ENCODE measurements around the gene PAPPA2.
A peak's percentile ranks its signal among the peaks of the same experiment; 100 is the strongest.

The PAPPA2 gene

DNA sequence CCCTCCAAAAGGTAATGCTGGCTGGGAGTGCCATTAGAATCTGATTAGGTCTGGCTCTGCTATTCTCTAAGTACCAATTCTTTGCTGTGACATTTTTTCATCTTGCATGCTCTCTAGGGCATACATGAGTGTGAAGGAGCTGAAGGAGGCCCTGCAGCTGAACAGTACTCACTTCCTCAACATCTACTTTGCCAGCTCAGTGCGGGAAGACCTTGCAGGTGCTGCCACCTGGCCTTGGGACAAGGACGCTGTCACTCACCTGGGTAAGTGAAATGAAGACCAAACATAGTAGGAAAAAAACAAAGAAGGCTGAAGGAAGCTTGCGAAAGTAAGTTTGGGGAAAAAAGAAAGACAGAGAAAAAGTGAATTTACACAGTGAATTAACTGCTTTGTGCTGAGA lies 207.9 kb downstream of the PAPPA2 start:
- no peaks in the 10 kb centered on the region for H3K27me3 ChIP-seq (replicated peaks; ENCODE audit: control insufficient read depth, insufficient read depth, low read length)
- no peak for DNase-seq (ENCODE audit: extremely low read depth, insufficient read length)
- no peaks in the 10 kb centered on the region for H3K36me3 ChIP-seq (ENCODE audit: control insufficient read depth, insufficient read depth, low read length)
- H3K4me3 ChIP-seq (replicated peaks; ENCODE audit: low read depth, low read length) = no peak overlapping the region
- TF ChIP-seq, protein P1, sequence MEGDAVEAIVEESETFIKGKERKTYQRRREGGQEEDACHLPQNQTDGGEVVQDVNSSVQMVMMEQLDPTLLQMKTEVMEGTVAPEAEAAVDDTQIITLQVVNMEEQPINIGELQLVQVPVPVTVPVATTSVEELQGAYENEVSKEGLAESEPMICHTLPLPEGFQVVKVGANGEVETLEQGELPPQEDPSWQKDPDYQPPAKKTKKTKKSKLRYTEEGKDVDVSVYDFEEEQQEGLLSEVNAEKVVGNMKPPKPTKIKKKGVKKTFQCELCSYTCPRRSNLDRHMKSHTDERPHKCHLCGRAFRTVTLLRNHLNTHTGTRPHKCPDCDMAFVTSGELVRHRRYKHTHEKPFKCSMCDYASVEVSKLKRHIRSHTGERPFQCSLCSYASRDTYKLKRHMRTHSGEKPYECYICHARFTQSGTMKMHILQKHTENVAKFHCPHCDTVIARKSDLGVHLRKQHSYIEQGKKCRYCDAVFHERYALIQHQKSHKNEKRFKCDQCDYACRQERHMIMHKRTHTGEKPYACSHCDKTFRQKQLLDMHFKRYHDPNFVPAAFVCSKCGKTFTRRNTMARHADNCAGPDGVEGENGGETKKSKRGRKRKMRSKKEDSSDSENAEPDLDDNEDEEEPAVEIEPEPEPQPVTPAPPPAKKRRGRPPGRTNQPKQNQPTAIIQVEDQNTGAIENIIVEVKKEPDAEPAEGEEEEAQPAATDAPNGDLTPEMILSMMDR (IDR thresholded peaks at IDR 0.05; ENCODE audit: insufficient read depth, low read length, poor library complexity, severe bottlenecking) = no peak

DNA sequence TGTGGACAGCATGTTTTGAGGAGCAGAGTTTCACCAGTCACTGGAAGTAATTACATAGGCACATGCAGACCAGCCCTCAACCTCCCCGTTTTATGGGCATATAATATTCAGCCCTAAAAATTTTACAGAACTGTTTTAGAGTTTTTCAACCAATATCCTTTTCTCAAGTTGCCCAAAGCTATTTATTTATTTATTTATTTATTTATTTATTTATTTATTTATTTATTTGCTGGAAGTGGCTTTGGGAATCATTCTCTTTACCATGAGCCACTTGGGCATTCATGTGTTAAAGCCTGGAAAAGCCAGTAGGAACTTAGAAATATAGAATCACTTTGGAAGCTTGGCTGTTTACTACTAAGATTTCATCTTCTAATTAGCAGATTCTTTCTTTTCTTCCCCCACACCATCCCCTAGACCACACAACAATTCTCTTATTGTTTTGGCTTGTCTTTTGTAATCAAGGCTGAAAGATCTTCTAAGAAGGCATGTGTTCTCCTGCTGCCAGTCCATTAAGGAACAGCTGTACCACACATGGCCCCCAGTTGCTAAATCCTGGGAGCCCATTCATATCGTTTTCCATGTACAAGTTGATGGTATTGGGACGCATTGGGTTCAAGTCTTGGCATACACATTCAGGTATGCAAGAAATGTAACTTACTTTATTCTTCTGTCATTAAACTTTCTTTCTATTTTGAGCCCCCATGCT lies 220.0 kb downstream of the PAPPA2 start:
- TF ChIP-seq, protein P1 (IDR thresholded peaks at IDR 0.05; ENCODE audit: insufficient read depth, low read length, poor library complexity, severe bottlenecking) = no peak

DNA sequence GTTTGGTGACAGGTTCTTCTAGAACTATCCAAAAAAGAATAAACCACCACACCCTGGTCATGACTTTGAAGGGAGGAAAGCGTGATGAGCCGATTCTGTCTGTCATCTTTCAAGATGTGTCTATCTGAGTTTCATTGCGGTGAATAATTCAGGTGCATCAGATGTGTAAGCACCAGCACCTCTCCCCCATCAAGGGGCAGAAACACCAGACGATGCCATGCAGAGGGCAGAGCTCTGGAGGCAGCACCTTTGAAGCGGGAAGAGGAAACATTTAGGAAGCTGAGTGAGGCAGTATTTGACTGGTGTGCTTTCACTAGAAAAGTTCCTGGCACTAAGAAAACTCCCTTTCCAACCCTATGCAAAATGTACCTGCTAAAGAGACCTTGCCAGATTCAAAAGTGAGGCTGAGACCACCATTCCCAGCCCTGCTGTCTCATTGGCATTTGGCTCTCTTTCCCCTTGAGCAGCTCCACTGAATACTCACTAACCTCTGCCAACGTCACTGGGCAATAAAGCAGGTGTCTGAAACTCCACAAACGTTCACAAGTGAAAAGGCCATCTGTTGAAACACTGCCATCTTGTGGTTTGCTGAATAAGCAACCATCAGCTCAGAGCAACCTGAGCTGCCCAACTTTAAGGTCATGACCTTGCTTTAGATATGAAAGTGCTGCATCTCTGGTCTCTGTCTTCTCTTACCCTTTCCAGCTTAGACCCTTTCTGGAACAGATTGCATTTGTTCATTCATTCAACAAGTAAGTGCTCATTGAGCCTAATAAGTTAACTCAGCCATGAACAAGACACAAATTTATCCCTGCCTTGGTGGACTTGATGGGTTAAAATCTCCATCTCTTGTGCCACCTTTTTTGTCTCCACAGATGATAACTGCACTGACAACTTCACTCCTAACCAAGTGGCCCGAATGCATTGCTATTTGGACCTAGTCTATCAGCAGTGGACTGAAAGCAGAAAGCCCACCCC lies 228.6 kb downstream of the PAPPA2 start:
- peaks cover 1% of the 10 kb centered on the region for H3K27me3 ChIP-seq (replicated peaks; ENCODE audit: control insufficient read depth, insufficient read depth, low read length)
- DNase-seq (ENCODE audit: extremely low read depth, insufficient read length) = peak; percentile 7
- H3K4me3 ChIP-seq (replicated peaks; ENCODE audit: low read depth, low read length) = no peak overlapping the region
- H3K36me3 ChIP-seq (ENCODE audit: control insufficient read depth, insufficient read depth, low read length) = no peaks in the 10 kb centered on the region
- TF ChIP-seq, protein P1 (IDR thresholded peaks at IDR 0.05; ENCODE audit: insufficient read depth, low read length, poor library complexity, severe bottlenecking) = peak; percentile 70

More for the DNA sequence above, 220.0 kb downstream of the PAPPA2 start:
- no peaks in the 10 kb centered on the region; the same call in 1 of the 2 replicates for H3K27me3 ChIP-seq (replicated peaks; ENCODE audit: control insufficient read depth, insufficient read depth, low read length)
- no peaks in the 10 kb centered on the region for H3K36me3 ChIP-seq (ENCODE audit: control insufficient read depth, insufficient read depth, low read length)
- DNase-seq (ENCODE audit: extremely low read depth, insufficient read length) = no peak
- no peak overlapping the region for H3K4me3 ChIP-seq (replicated peaks; ENCODE audit: low read depth, low read length)

DNA sequence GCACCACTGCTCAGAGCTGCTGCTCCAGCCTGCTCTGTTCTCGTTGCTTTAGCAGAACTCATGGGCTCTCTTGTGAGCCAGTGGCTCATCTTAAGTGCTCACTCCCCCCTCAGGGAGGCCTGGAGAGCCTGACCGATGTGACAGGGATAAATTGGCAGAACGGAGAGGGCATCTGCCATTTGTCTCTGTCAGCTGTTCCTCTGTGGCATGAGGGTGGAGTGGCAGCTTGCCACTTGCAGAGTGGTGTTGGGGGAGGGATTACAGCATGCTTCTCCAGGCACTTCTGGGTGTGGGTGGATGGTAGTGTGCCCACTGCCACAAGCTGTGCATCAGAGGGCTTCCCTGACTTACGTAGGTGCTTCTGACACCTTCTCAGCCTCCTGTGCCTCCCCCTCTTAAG lies 229.5 kb downstream of the PAPPA2 start:
- Histone ChIP-seq H3K27me3 (replicated peaks; ENCODE audit: control insufficient read depth, insufficient read depth, low read length) (peaks cover 1% of the 10 kb centered on the region), H3K4me3 (replicated peaks; ENCODE audit: low read depth, low read length) (no peak overlapping the region), H3K36me3 (ENCODE audit: control insufficient read depth, insufficient read depth, low read length) (no peaks in the 10 kb centered on the region)
- DNase-seq (ENCODE audit: extremely low read depth, insufficient read length) = no peak
- TF ChIP-seq, protein P1 (IDR thresholded peaks at IDR 0.05; ENCODE audit: insufficient read depth, low read length, poor library complexity, severe bottlenecking) = no peak

DNA sequence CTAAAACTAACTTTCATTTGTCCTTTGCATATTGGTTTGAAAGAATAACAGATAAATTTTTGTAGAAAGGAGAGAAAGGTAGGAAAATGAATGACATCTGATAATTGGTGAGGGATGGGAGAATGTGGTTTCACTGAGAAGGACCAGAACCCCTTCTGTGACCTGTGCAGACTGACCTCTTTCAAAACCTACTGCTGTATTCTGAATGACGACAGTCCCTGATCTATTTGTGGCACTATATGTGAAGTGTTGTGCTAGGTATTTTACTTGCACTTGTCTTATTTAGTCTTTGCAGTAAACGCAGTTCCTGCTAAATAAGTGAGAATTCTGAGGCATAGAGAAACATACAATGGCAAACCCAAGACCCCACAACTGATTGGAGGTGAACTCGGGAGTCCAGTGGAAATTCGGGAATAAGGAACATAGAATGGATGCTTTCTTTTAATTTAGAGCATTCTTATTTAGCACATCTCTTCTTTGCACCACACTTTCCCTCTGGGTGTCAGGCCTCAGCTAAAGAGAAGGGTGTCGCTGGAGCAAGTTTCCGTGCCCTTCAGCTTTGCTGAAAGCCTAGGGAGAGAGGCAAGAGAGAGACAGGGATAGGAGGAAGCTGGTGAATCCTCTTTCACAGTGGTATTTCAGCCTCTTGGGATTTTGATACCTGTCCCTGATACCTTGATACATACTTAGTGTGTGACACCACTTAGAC lies 230.2 kb downstream of the PAPPA2 start:
- TF ChIP-seq, protein P1 (IDR thresholded peaks at IDR 0.05; ENCODE audit: insufficient read depth, low read length, poor library complexity, severe bottlenecking) = no peak
- DNase-seq (ENCODE audit: extremely low read depth, insufficient read length) = no peak
- Histone ChIP-seq H3K27me3 (replicated peaks; ENCODE audit: control insufficient read depth, insufficient read depth, low read length) (peaks cover 1% of the 10 kb centered on the region), H3K4me3 (replicated peaks; ENCODE audit: low read depth, low read length) (no peak overlapping the region), H3K36me3 (ENCODE audit: control insufficient read depth, insufficient read depth, low read length) (no peaks in the 10 kb centered on the region)

Measured in GM06990 (cell line).